HepG2 (cell line): ENCODE results near the gene PTGDS. TPM values are rescaled to one million over a fixed set of nuclear protein-coding genes. Genes with fewer than 3 reads are reported as not detected.

Source experiments
- ATAC-seq: fragments of 200-7000 bp; cut with Tn5 transposase; 3 replicates; pipeline ENCODE4 v1.9.1; 2020; ENCODE audit warnings: mild to moderate bottlenecking, moderate library complexity
- BruUV-seq: library from RNA; stranded (reverse); fragments of 400-500 nt; replicated peaks from 2 replicates; lab custom pipeline; 2021; lab: Mats Ljungman, UMichigan
- CTCF ChIA-PET: fragments of 300-600 bp; formaldehyde crosslinking; extraction: SDS; loops from one replicate; lab custom pipeline; 2021; ENCODE audit warnings: low total read pairs, inconsistent platforms, low intra/inter-chr PET ratio; lab: Yijun Ruan, JAX
- POLR2A ChIA-PET: fragments of 350-600 bp; sonication (Branson Sonifier 250); formaldehyde crosslinking; loops from one replicate; lab custom pipeline; 2020; ENCODE audit warnings: antibody characterized with exemption, inconsistent platforms; lab: Yijun Ruan, JAX
- DNase-seq: peaks from one replicate; pipeline ENCODE4 v3.0.0-alpha.2; 2015; ENCODE audit warnings: low spot score
- FAIRE-seq: peaks from 3 replicates; lab custom pipeline; 2011; peaks lifted over from hg19 to GRCh38; lab: Jason Lieb, UNC
- H2AFZ ChIP-seq: one replicate; pipeline ENCODE4 v1.6.1; 2011; ENCODE audit warnings: low read length, inconsistent platforms
- H3K27ac ChIP-seq: fragments of 300-600 bp; 3 replicates; pipeline ENCODE4 v1.8.0; 2011; ENCODE audit warnings: mixed run types, mild to moderate bottlenecking, mixed read lengths, low read length, inconsistent platforms; ENCODE audit not compliant: insufficient read depth; ENCODE audit errors: extremely low read length
- H3K27me3 ChIP-seq, 2 experiments: fragments of 200-600 bp in 1 of 2; 2 replicates in 1 of 2; 3 replicates in 1 of 2; pipeline versions ENCODE4 v1.6.0 to v1.8.0; 2011; ENCODE audit warnings: low read length in 2 of 2, mild to moderate bottlenecking in 2 of 2, moderate library complexity in 2 of 2, inconsistent platforms in 1 of 2; ENCODE audit not compliant: insufficient read depth in 2 of 2, control insufficient read depth in 1 of 2
- H3K36me3 ChIP-seq, 2 experiments: fragments of 200-600 bp in 1 of 2; replicated peaks in 1 of 2; 2 replicates in 1 of 2; 3 replicates in 1 of 2; pipeline versions ENCODE4 v1.5.1 to v1.8.0; 2011; ENCODE audit warnings: low read length in 2 of 2, inconsistent platforms in 1 of 2; ENCODE audit not compliant: insufficient read depth in 2 of 2, control insufficient read depth in 1 of 2
- H3K4me1 ChIP-seq: 2 replicates; pipeline ENCODE4 v1.5.1; 2012; ENCODE audit warnings: low read length, inconsistent platforms; ENCODE audit not compliant: insufficient read depth
- H3K4me2 ChIP-seq: 2 replicates; pipeline ENCODE4 v1.6.0; 2011; ENCODE audit warnings: low read depth, low read length, inconsistent platforms
- H3K4me3 ChIP-seq, 3 experiments: fragments of 200-600 bp in 1 of 3; sonication (generic), shearing (Covaris generic) in 1 of 3; replicated peaks in 1 of 3; 2 replicates each; pipeline ENCODE4 v1.5.1; 2011 to 2016; ENCODE audit warnings: low read length in 3 of 3, inconsistent platforms in 2 of 3, low read depth in 2 of 3, mild to moderate bottlenecking in 2 of 3, control low read depth in 1 of 3, mixed read lengths in 1 of 3; ENCODE audit not compliant: insufficient read depth in 1 of 3
- H3K79me2 ChIP-seq: one replicate; pipeline ENCODE4 v1.6.1; 2011; ENCODE audit warnings: low read length, inconsistent platforms; ENCODE audit not compliant: insufficient read depth
- H3K9ac ChIP-seq: 2 replicates; pipeline ENCODE4 v1.6.0; 2011; ENCODE audit warnings: mild to moderate bottlenecking, low read depth, low read length, inconsistent platforms; ENCODE audit not compliant: insufficient read depth
- H3K9me3 ChIP-seq: 2 replicates; pipeline ENCODE4 v1.5.1; 2012; ENCODE audit warnings: mild to moderate bottlenecking, low read length
- H4K20me1 ChIP-seq: 2 replicates; pipeline ENCODE4 v1.6.0; 2011; ENCODE audit warnings: inconsistent platforms, mild to moderate bottlenecking, low read length, moderate library complexity; ENCODE audit not compliant: insufficient read depth
- ATAD3A ChIP-seq: sonication (generic); formaldehyde crosslinking; IDR thresholded peaks from 2 replicates; pipeline ENCODE4 v1.4.0; 2020; ENCODE audit warnings: missing genetic modification reagents
- ATF4 ChIP-seq, 2 experiments: fragments of 450-650 bp in 1 of 2; sonication (generic) in 1 of 2; formaldehyde crosslinking; IDR thresholded peaks; 2 replicates each; pipeline versions ENCODE4 v1.5.0 to v1.8.0; 2020 to 2022; ENCODE audit warnings: mild to moderate bottlenecking in 1 of 2, missing genetic modification reagents in 1 of 2
- KDM5B ChIP-seq: sonication (generic); formaldehyde crosslinking; IDR thresholded peaks from 2 replicates; pipeline ENCODE4 v1.4.0; 2020; ENCODE audit warnings: missing genetic modification reagents, mild to moderate bottlenecking, borderline replicate concordance
- MIER2 ChIP-seq: IDR thresholded peaks from 2 replicates; pipeline ENCODE4 v1.6.1; 2016; ENCODE audit warnings: missing biosample characterization, missing genetic modification reagents
- MLLT10 ChIP-seq: sonication (generic); formaldehyde crosslinking; IDR thresholded peaks from 2 replicates; pipeline ENCODE4 v1.4.0; 2020; ENCODE audit warnings: missing genetic modification reagents
- SKI ChIP-seq: fragments of 450-650 bp; IDR thresholded peaks from one replicate; pipeline ENCODE4 v1.6.1; 2018; ENCODE audit warnings: mild to moderate bottlenecking; ENCODE audit not compliant: partially characterized antibody
- SNRNP70 ChIP-seq: fragments of 200-400 bp; formaldehyde crosslinking; IDR thresholded peaks from 2 replicates; pipeline ENCODE4 v1.6.1; 2017; ENCODE audit warnings: mild to moderate bottlenecking, low read depth, low read length, moderate library complexity
- ZBTB49 ChIP-seq: sonication (generic); formaldehyde crosslinking; IDR thresholded peaks from 2 replicates; pipeline ENCODE4 v1.4.0; 2020; ENCODE audit warnings: missing genetic modification reagents, borderline replicate concordance
- ZFP36L2 ChIP-seq: sonication (generic); formaldehyde crosslinking; IDR thresholded peaks from 2 replicates; pipeline ENCODE4 v1.4.0; 2020; ENCODE audit warnings: missing genetic modification reagents
- ZFP82 ChIP-seq: sonication (generic); formaldehyde crosslinking; IDR thresholded peaks from 2 replicates; pipeline ENCODE4 v1.5.1; 2020; ENCODE audit warnings: mild to moderate bottlenecking, missing genetic modification reagents, borderline replicate concordance
- ZFP90 ChIP-seq: sonication (generic); formaldehyde crosslinking; IDR thresholded peaks from 2 replicates; pipeline ENCODE4 v1.8.0; 2022; ENCODE audit warnings: missing genetic modification reagents, mild to moderate bottlenecking, inconsistent platforms, borderline replicate concordance
- ZNF496 ChIP-seq: sonication (generic); formaldehyde crosslinking; IDR thresholded peaks from 2 replicates; pipeline ENCODE4 v1.8.1; 2023; ENCODE audit warnings: mild to moderate bottlenecking, moderate library complexity, missing genetic modification reagents; ENCODE audit not compliant: insufficient replicate concordance
- WGBS: methylation state at CpG from one replicate; pipeline ENCODE4 v1.1.6; 2017; ENCODE audit warnings: low lambda C conversion rate; 5-methylcytosine and 5-hydroxymethylcytosine counted together
- in situ Hi-C: cut with HindIII; loops from 2 replicates; pipeline ENCODE4 v1.10.0; 2017; ENCODE audit warnings: low pct_unique_long_range_greater_than_20kb; ENCODE audit not compliant: extremely low pct_ligation_motif_present
- intact Hi-C: fragments of 100-400 bp; cut with micrococcal nuclease; formaldehyde crosslinking; loops from one replicate; pipeline ENCODE4 v1.10.0; 2022; ENCODE audit not compliant: unreplicated experiment
- polyA plus RNA-seq, 8 experiments: library from polyadenylated mRNA; depleted of rRNA in 3 of 8; stranded (reverse) in 7 of 8; unstranded in 1 of 8; fragments of >200 nt; fragmentation: Illumina TruSeq in 4 of 8; extraction: Trizol in 4 of 8; gene quantifications; 2 replicates each; pipeline versions ENCODE4 v1.2.1 to v1.2.3, GENCODE V29; 2011 to 2016; ENCODE audit warnings: low read depth in 4 of 8, missing spikeins in 1 of 8, mixed read lengths in 1 of 8; ENCODE audit not compliant: insufficient read depth in 1 of 8
- total RNA-seq, 5 experiments: library from RNA; depleted of rRNA; stranded (reverse); fragments of >200 nt; fragmentation: Illumina TruSeq; extraction: Trizol; gene quantifications; 2 replicates each; pipeline ENCODE4 v1.2.3, GENCODE V29; 2016; ENCODE audit warnings: low read depth in 1 of 5
- TF ChIP-seq, protein P1 (sequence below): sonication (generic); formaldehyde crosslinking; IDR thresholded peaks from 2 replicates; pipeline ENCODE4 v1.4.0; 2020; ENCODE audit warnings: missing genetic modification reagents
- TF ChIP-seq, protein P2 (sequence below): sonication (generic); formaldehyde crosslinking; IDR thresholded peaks from 2 replicates; pipeline ENCODE4 v1.4.0; 2020; ENCODE audit warnings: mild to moderate bottlenecking, missing genetic modification reagents, borderline replicate concordance
- TF ChIP-seq, protein P3 (sequence below): sonication (generic); formaldehyde crosslinking; IDR thresholded peaks from 2 replicates; pipeline ENCODE4 v1.4.0; 2020; ENCODE audit warnings: missing genetic modification reagents

PTGDS gene
- total and polyA plus RNA-seq, 2 of the 13 experiments (the other 11 are each of a cell fraction or from before 2014, with no cell fraction given), result 0.33 to 0.50 TPM

- no peak for ATAC-seq
- H2AFZ ChIP-seq, result no peak overlapping the region
- POLR2A ChIA-PET, result interaction anchor here (0.9 kb wide), 1 partner anchor 100 kb away, joined by 3 read pairs; no protein-coding TSS in a partner anchor
- BruUV-seq, result no TSS peak
- H3K27me3 ChIP-seq, result peaks cover 1 to 13% of the 10 kb centered on the region in 2 experiments; a peak in 2 of 5 replicates
- no peak overlapping the region for H3K27ac ChIP-seq
- in situ Hi-C loops (no loop called here), intact Hi-C loops (no loop called here)
- FAIRE-seq, result no peak
- DNase-seq, result no peak
- CTCF ChIA-PET, result no interaction called here
- no peaks in the 10 kb centered on the region for H4K20me1 ChIP-seq
- H3K4me3 ChIP-seq, result no peak overlapping the region
- H3K4me1 ChIP-seq, result peaks cover 14% of the 10 kb centered on the region
- no peak overlapping the region for H3K4me2 ChIP-seq
- H3K9me3 ChIP-seq, result no peaks in the 10 kb centered on the region
- H3K36me3 ChIP-seq, result no peaks in the 10 kb centered on the region
- H3K9ac ChIP-seq, result no peak overlapping the region
- WGBS, result 65% methylated on average over 10 of the region's 14 CpGs
- H3K79me2 ChIP-seq, result peaks cover 3% of the 10 kb centered on the region
- TF ChIP-seq ZFP36L2 (CRISPR knock-in tag) (no peak), ATAD3A (CRISPR knock-in tag) (no peak), MIER2 (CRISPR knock-in tag) (no peak), ZFP82 (CRISPR knock-in tag) (no peak), ZNF496 (no peak), ZFP90 (no peak), MLLT10 (CRISPR knock-in tag) (no peak), ATF4 (CRISPR knock-in tag; IDR thresholded peaks at IDR 0.05) (no peak), KDM5B (no peak), SNRNP70 (no peak), SKI (no peak), ZBTB49 (no peak)
- TF ChIP-seq, protein P1, sequence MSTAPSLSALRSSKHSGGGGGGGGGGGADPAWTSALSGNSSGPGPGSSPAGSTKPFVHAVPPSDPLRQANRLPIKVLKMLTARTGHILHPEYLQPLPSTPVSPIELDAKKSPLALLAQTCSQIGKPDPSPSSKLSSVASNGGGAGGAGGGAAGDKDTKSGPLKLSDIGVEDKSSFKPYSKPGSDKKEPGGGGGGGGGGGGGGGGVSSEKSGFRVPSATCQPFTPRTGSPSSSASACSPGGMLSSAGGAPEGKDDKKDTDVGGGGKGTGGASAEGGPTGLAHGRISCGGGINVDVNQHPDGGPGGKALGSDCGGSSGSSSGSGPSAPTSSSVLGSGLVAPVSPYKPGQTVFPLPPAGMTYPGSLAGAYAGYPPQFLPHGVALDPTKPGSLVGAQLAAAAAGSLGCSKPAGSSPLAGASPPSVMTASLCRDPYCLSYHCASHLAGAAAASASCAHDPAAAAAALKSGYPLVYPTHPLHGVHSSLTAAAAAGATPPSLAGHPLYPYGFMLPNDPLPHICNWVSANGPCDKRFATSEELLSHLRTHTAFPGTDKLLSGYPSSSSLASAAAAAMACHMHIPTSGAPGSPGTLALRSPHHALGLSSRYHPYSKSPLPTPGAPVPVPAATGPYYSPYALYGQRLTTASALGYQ (CRISPR knock-in tag), result no peak
- TF ChIP-seq, protein P2, sequence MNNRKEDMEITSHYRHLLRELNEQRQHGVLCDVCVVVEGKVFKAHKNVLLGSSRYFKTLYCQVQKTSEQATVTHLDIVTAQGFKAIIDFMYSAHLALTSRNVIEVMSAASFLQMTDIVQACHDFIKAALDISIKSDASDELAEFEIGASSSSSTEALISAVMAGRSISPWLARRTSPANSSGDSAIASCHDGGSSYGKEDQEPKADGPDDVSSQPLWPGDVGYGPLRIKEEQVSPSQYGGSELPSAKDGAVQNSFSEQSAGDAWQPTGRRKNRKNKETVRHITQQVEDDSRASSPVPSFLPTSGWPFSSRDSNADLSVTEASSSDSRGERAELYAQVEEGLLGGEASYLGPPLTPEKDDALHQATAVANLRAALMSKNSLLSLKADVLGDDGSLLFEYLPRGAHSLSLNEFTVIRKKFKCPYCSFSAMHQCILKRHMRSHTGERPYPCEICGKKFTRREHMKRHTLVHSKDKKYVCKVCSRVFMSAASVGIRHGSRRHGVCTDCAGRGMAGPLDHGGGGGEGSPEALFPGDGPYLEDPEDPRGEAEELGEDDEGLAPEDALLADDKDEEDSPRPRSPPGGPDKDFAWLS (CRISPR knock-in tag), result no peak
- TF ChIP-seq, protein P3, sequence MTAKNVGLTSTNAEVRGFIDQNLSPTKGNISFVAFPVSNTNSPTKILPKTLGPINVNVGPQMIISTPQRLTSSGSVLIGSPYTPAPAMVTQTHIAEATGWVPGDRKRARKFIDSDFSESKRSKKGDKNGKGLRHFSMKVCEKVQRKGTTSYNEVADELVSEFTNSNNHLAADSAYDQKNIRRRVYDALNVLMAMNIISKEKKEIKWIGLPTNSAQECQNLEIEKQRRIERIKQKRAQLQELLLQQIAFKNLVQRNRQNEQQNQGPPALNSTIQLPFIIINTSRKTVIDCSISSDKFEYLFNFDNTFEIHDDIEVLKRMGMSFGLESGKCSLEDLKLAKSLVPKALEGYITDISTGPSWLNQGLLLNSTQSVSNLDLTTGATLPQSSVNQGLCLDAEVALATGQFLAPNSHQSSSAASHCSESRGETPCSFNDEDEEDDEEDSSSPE (CRISPR knock-in tag), result no peak
Measured at GRCh38 chr9:136955202-136955942, 21.9 kb upstream of the PTGDS start.
